Gastroesophageal sphincter (tissue), 4 donors: ENCODE results near the gene OR2T3. TPM values are rescaled to one million over a fixed set of nuclear protein-coding genes. Genes with fewer than 3 reads are reported as not detected.
"Not testable (repeated sequence)": the region's sequence is repeated elsewhere in the genome, so short reads cannot be mapped to it uniquely, and the experiment has no call there.

Experiments used
- ATAC-seq: fragments of 150-250 bp; one replicate; pipeline ENCODE4 v1.9.1; 2016; ENCODE audit warnings: mild to moderate bottlenecking, moderate library complexity
- H3K27ac ChIP-seq, 4 donors: fragments of 200-600 bp; sonication (generic) in 3 of 4; 1 replicate in 3 of 4; 2 replicates in 1 of 4; pipeline ENCODE4 v1.5.1; 2016 to 2019
- H3K27me3 ChIP-seq: fragments of 200-600 bp; sonication (generic); one replicate; pipeline ENCODE4 v1.5.1; 2019
- H3K36me3 ChIP-seq, 2 donors: fragments of 200-600 bp; sonication (generic); one replicate each; pipeline ENCODE4 v1.5.1; 2019; ENCODE audit warnings: control low read depth in 1 of 2
- H3K4me1 ChIP-seq, 3 donors: fragments of 200-600 bp; sonication (generic); 1 replicate in 2 of 3; 2 replicates in 1 of 3; pipeline ENCODE4 v1.5.1; 2016 to 2019; ENCODE audit warnings: control low read depth in 2 of 3
- H3K4me3 ChIP-seq, 2 donors: fragments of 200-600 bp; sonication (generic); one replicate each; pipeline ENCODE4 v1.5.1; 2019; ENCODE audit warnings: mild to moderate bottlenecking in 1 of 2, moderate library complexity in 1 of 2
- H3K9me3 ChIP-seq, 3 donors: fragments of 200-600 bp; sonication (generic); one replicate each; pipeline ENCODE4 v1.5.1; 2017 to 2019; ENCODE audit warnings: control low read depth in 2 of 3
- WGBS, 2 donors: methylation state at CpG; one replicate each; pipeline ENCODE4 v1.1.5; 2018; ENCODE audit warnings: low coverage in 1 of 2; 5-methylcytosine and 5-hydroxymethylcytosine counted together
- total RNA-seq, 4 donors: library from RNA; depleted of rRNA; stranded (reverse); fragments of >200 nt; gene quantifications; one replicate each; pipeline ENCODE4 v1.1.0, GENCODE V29; 2016

Gene OR2T3
- not detected for total RNA-seq

GRCh38 chr1:248473051-248473450, at the start of gene OR2T3:
OR2T3 (plus strand) TSS chr1:248473351; CDS start chr1:248473351, 0 bp downstream.
- not testable (repeated sequence) for H3K9me3 ChIP-seq, H3K27me3 ChIP-seq, ATAC-seq, H3K4me1 ChIP-seq, H3K27ac ChIP-seq, H3K4me3 ChIP-seq, H3K36me3 ChIP-seq
- 69 to 90% methylated on average over 1 of the region's 2 CpGs for WGBS, 2 donors

GRCh38 chr1:248427526-248428191, 45.5 kb upstream of the OR2T3 start:
- not testable (repeated sequence) for H3K27me3 ChIP-seq, H3K27ac ChIP-seq, H3K9me3 ChIP-seq, H3K4me3 ChIP-seq, ATAC-seq, H3K4me1 ChIP-seq, H3K36me3 ChIP-seq
- 65 to 71% methylated on average over 3 of the region's 3 CpGs for WGBS, 2 donors

- H3K9me3 ChIP-seq, H3K27ac ChIP-seq, H3K36me3 ChIP-seq, H3K4me3 ChIP-seq, H3K4me1 ChIP-seq, H3K27me3 ChIP-seq, ATAC-seq: not testable (repeated sequence)
- WGBS, 2 donors = 70 to 74% methylated on average over 3 of the region's 3 CpGs
These were observed 45.0 kb upstream of the OR2T3 start for GRCh38 chr1:248428192-248428533.

- H3K4me1 ChIP-seq, H3K27ac ChIP-seq, H3K4me3 ChIP-seq, H3K9me3 ChIP-seq, H3K27me3 ChIP-seq, ATAC-seq, H3K36me3 ChIP-seq: not testable (repeated sequence)
- 0% methylated on average over 1 of the region's 11 CpGs; no CpG with 5 or more reads in 1 of the 2 donors for WGBS, 2 donors
These were observed 41.5 kb upstream of the OR2T3 start for GRCh38 chr1:248431683-248432082.

- not testable (repeated sequence) for H3K9me3 ChIP-seq, ATAC-seq, H3K36me3 ChIP-seq, H3K27me3 ChIP-seq, H3K4me1 ChIP-seq, H3K27ac ChIP-seq, H3K4me3 ChIP-seq
- WGBS, 2 donors = 56 to 69% methylated on average over 4 of the region's 4 CpGs
These were observed 41.0 kb upstream of the OR2T3 start for GRCh38 chr1:248432201-248432600.

GRCh38 chr1:248433811-248434415, 39.2 kb upstream of the OR2T3 start:
- H3K4me1 ChIP-seq, H3K9me3 ChIP-seq, H3K27ac ChIP-seq, H3K27me3 ChIP-seq, H3K4me3 ChIP-seq, ATAC-seq, H3K36me3 ChIP-seq: not testable (repeated sequence)
- 92% methylated on average over 22 of the region's 38 CpGs; no CpG with 5 or more reads in 1 of the 2 donors for WGBS, 2 donors

GRCh38 chr1:248434913-248435312, 38.2 kb upstream of the OR2T3 start:
- H3K27ac ChIP-seq, H3K9me3 ChIP-seq, H3K27me3 ChIP-seq, H3K4me3 ChIP-seq, H3K4me1 ChIP-seq, H3K36me3 ChIP-seq, ATAC-seq: not testable (repeated sequence)
- 54% methylated on average over 5 of the region's 6 CpGs; no CpG with 5 or more reads in 1 of the 2 donors for WGBS, 2 donors

GRCh38 chr1:248436303-248436702, 36.8 kb upstream of the OR2T3 start:
- H3K27me3 ChIP-seq, H3K27ac ChIP-seq, H3K4me3 ChIP-seq, H3K9me3 ChIP-seq, ATAC-seq, H3K36me3 ChIP-seq, H3K4me1 ChIP-seq: not testable (repeated sequence)
- WGBS, 2 donors = 68 to 70% methylated on average over 2 to 3 of the region's 3 CpGs

- WGBS, 2 donors = no CpG with 5 or more reads among the region's 1 CpG
- ATAC-seq = not testable (repeated sequence)
These were observed 34.5 kb upstream of the OR2T3 start for GRCh38 chr1:248438668-248439067.

GRCh38 chr1:248439283-248439682, 33.9 kb upstream of the OR2T3 start:
- WGBS, 2 donors = 33 to 65% methylated on average over 3 to 5 of the region's 5 CpGs
- H3K4me1 ChIP-seq, H3K27me3 ChIP-seq, H3K4me3 ChIP-seq, H3K27ac ChIP-seq, ATAC-seq, H3K36me3 ChIP-seq, H3K9me3 ChIP-seq: not testable (repeated sequence)

More at GRCh38 chr1:248438668-248439067, 34.5 kb upstream of the OR2T3 start:
- H3K27me3 ChIP-seq, H3K9me3 ChIP-seq, H3K4me1 ChIP-seq, H3K4me3 ChIP-seq, H3K36me3 ChIP-seq, H3K27ac ChIP-seq: not testable (repeated sequence)

- not testable (repeated sequence) for H3K36me3 ChIP-seq, H3K9me3 ChIP-seq, H3K4me3 ChIP-seq, H3K27me3 ChIP-seq, ATAC-seq, H3K4me1 ChIP-seq, H3K27ac ChIP-seq
- 50 to 75% methylated on average over 1 of the region's 2 CpGs for WGBS, 2 donors
These were observed 30.5 kb upstream of the OR2T3 start for GRCh38 chr1:248442500-248443277.

GRCh38 chr1:248444603-248445002, 28.5 kb upstream of the OR2T3 start:
- H3K27ac ChIP-seq, ATAC-seq, H3K36me3 ChIP-seq, H3K4me1 ChIP-seq, H3K4me3 ChIP-seq, H3K9me3 ChIP-seq, H3K27me3 ChIP-seq: not testable (repeated sequence)
- WGBS, 2 donors = 68 to 76% methylated on average over 3 to 4 of the region's 4 CpGs

GRCh38 chr1:248445399-248445798, 27.8 kb upstream of the OR2T3 start, which contains the start of gene OR2T2:
OR2T2 (plus strand) TSS chr1:248445637; CDS start chr1:248452798, 7,161 bp downstream.
- not testable (repeated sequence) for ATAC-seq, H3K36me3 ChIP-seq, H3K4me3 ChIP-seq, H3K27me3 ChIP-seq, H3K27ac ChIP-seq, H3K9me3 ChIP-seq, H3K4me1 ChIP-seq
- WGBS, 2 donors = 60 to 80% methylated on average over 1 of the region's 2 CpGs
